Trophoblast cell (in vitro differentiated cells and primary cell): ENCODE results near the gene PIK3R1.

Experiments used
- DNase-seq, 2 donors: peaks; one replicate each; pipeline ENCODE4 v3.0.0-alpha.2; 2016
- H2AFZ ChIP-seq: 2 replicates; pipeline ENCODE4 v1.6.1; 2013; ENCODE audit warnings: low read length, moderate library complexity, mild to moderate bottlenecking; ENCODE audit not compliant: insufficient read depth, poor library complexity
- H2AK5ac ChIP-seq: 2 replicates; pipeline ENCODE4 v1.6.1; 2013; ENCODE audit warnings: mild to moderate bottlenecking, low read length
- H2BK120ac ChIP-seq: 2 replicates; pipeline ENCODE4 v1.6.1; 2013; ENCODE audit warnings: low read length, mild to moderate bottlenecking, moderate library complexity; ENCODE audit not compliant: insufficient read depth, poor library complexity
- H2BK12ac ChIP-seq: 2 replicates; pipeline ENCODE4 v1.6.1; 2013; ENCODE audit warnings: mild to moderate bottlenecking, low read length, moderate library complexity
- H2BK5ac ChIP-seq: 2 replicates; pipeline ENCODE4 v1.6.1; 2013; ENCODE audit warnings: low read length, low read depth, moderate library complexity, mild to moderate bottlenecking; ENCODE audit not compliant: poor library complexity
- H3K14ac ChIP-seq: 2 replicates; pipeline ENCODE4 v1.6.1; 2013; ENCODE audit warnings: mild to moderate bottlenecking, low read length
- H3K18ac ChIP-seq: 2 replicates; pipeline ENCODE4 v1.6.1; 2013; ENCODE audit warnings: mild to moderate bottlenecking, low read length
- H3K23ac ChIP-seq: 2 replicates; pipeline ENCODE4 v1.6.1; 2013; ENCODE audit warnings: low read length
- H3K27ac ChIP-seq: 2 replicates; pipeline ENCODE4 v1.5.1; 2013; ENCODE audit warnings: low read depth, mild to moderate bottlenecking, inconsistent platforms, low read length, moderate library complexity
- H3K27me3 ChIP-seq: 2 replicates; pipeline ENCODE4 v1.6.1; 2013; ENCODE audit warnings: inconsistent platforms, mild to moderate bottlenecking, low read length, moderate library complexity; ENCODE audit not compliant: insufficient read depth
- H3K36me3 ChIP-seq, 2 experiments: 1 replicate in 1 of 2; 2 replicates in 1 of 2; pipeline ENCODE4 v1.6.1; 2013; ENCODE audit warnings: low read length in 2 of 2, mild to moderate bottlenecking in 2 of 2, moderate library complexity in 1 of 2; ENCODE audit not compliant: insufficient read depth in 2 of 2, control insufficient read depth in 1 of 2
- H3K4ac ChIP-seq: 2 replicates; pipeline ENCODE4 v1.6.1; 2013; ENCODE audit warnings: low read depth, mild to moderate bottlenecking, low read length, moderate library complexity
- H3K4me1 ChIP-seq, 2 experiments: 1 replicate in 1 of 2; 2 replicates in 1 of 2; pipeline ENCODE4 v1.6.1; 2013; ENCODE audit warnings: low read length in 2 of 2, mild to moderate bottlenecking in 2 of 2, moderate library complexity in 1 of 2; ENCODE audit not compliant: insufficient read depth in 2 of 2, control insufficient read depth in 1 of 2
- H3K4me2 ChIP-seq: 2 replicates; pipeline ENCODE4 v1.6.1; 2013; ENCODE audit warnings: inconsistent platforms, mild to moderate bottlenecking, low read length, moderate library complexity
- H3K4me3 ChIP-seq: 2 replicates; pipeline ENCODE4 v1.5.1; 2013; ENCODE audit warnings: mild to moderate bottlenecking, low read depth, low read length, inconsistent platforms
- H3K79me1 ChIP-seq: one replicate; pipeline ENCODE4 v1.6.1; 2013; ENCODE audit warnings: low read length
- H3K79me2 ChIP-seq: 2 replicates; pipeline ENCODE4 v1.6.1; 2013; ENCODE audit warnings: low read length, mild to moderate bottlenecking; ENCODE audit not compliant: control insufficient read depth, insufficient read depth, poor library complexity
- H3K9ac ChIP-seq: 2 replicates; pipeline ENCODE4 v1.6.1; 2013; ENCODE audit warnings: mild to moderate bottlenecking, low read length
- H3K9me3 ChIP-seq: 2 replicates; pipeline ENCODE4 v1.6.1; 2013; ENCODE audit warnings: low read depth, mild to moderate bottlenecking, control low read depth, inconsistent platforms, low read length; ENCODE audit not compliant: insufficient read depth
- H4K12ac ChIP-seq: 2 replicates; pipeline ENCODE4 v1.6.1; 2013; ENCODE audit warnings: low read depth, mild to moderate bottlenecking, low read length, moderate library complexity
- H4K8ac ChIP-seq: 2 replicates; pipeline ENCODE4 v1.6.1; 2013; ENCODE audit warnings: low read depth, mild to moderate bottlenecking, low read length, moderate library complexity
- H4K91ac ChIP-seq: one replicate; pipeline ENCODE4 v1.6.1; 2013; ENCODE audit warnings: low read depth, mild to moderate bottlenecking, low read length, moderate library complexity
- WGBS: extraction: QIAGEN DNeasy Blood & Tissue Kit; methylation state at CpG from one replicate; pipeline ENCODE4 v1.1.7; 2013; ENCODE audit warnings: missing lambda C conversion rate; ENCODE audit not compliant: insufficient read length, insufficient coverage; ENCODE audit errors: extremely low coverage; 5-methylcytosine and 5-hydroxymethylcytosine counted together

The PIK3R1 gene

DNA sequence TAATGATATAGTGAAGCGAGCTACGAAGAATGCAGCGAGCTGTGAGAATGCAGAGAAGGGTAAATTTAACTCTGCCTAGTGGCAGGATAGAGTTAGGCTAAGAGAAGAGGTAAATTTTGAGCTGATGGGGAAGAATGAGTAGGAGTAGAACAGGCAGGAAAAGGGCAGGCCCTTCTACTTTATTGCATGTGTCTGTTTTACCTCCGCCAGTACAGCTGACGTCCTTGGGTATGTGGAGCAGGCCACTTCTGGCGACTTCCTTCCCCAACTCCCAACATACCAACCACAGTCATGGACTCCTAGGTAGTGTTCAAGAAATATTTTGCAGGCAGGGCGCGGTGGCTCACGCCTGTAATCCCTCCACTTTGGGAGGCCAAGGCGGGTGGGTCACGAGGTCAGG is 37.9 kb upstream of the PIK3R1 start:
- H3K9me3 ChIP-seq = peaks cover 3% of the 10 kb centered on the region
- no peak overlapping the region for H3K4ac ChIP-seq
- H3K79me2 ChIP-seq = no peaks in the 10 kb centered on the region
- H3K23ac ChIP-seq = no peak overlapping the region
- H3K4me1 ChIP-seq = peaks cover 5 to 14% of the 10 kb centered on the region in 2 experiments
- WGBS = no CpG with 5 or more reads among the region's 11 CpGs
- H3K4me3 ChIP-seq = no peak overlapping the region
- DNase-seq = peak; percentile 38 to 59
- no peaks in the 10 kb centered on the region for H3K27me3 ChIP-seq
- no peak overlapping the region for H4K12ac ChIP-seq
- peak overlapping the region; percentile 48 for H2BK120ac ChIP-seq
- no peaks in the 10 kb centered on the region for H3K36me3 ChIP-seq
- peaks cover 16% of the 10 kb centered on the region for H3K79me1 ChIP-seq
- H4K91ac ChIP-seq = no peak overlapping the region
- no peak overlapping the region for H2BK12ac ChIP-seq
- no peak overlapping the region for H2AFZ ChIP-seq
- no peak overlapping the region for H3K9ac ChIP-seq
- no peak overlapping the region for H3K4me2 ChIP-seq
- no peak overlapping the region for H3K18ac ChIP-seq
- no peak overlapping the region for H3K14ac ChIP-seq
- peak overlapping the region; percentile 74 for H3K27ac ChIP-seq
- H2AK5ac ChIP-seq = no peak overlapping the region
- peak overlapping the region; percentile 32 for H2BK5ac ChIP-seq
- H4K8ac ChIP-seq = no peak overlapping the region

- Histone ChIP-seq H3K23ac (no peak overlapping the region), H2BK120ac (no peak overlapping the region), H3K18ac (no peak overlapping the region), H3K4me1 (peaks cover 5 to 14% of the 10 kb centered on the region in 2 experiments), H2AK5ac (no peak overlapping the region), H2AFZ (no peak overlapping the region), H3K27me3 (no peaks in the 10 kb centered on the region), H3K4me3 (no peak overlapping the region), H3K79me1 (peaks cover 16% of the 10 kb centered on the region), H3K9ac (no peak overlapping the region), H3K36me3 (no peaks in the 10 kb centered on the region), H4K12ac (no peak overlapping the region), H2BK5ac (no peak overlapping the region), H3K27ac (no peak overlapping the region), H4K91ac (no peak overlapping the region), H3K79me2 (no peaks in the 10 kb centered on the region), H3K9me3 (peaks cover 3% of the 10 kb centered on the region), H2BK12ac (no peak overlapping the region), H3K14ac (no peak overlapping the region), H3K4me2 (no peak overlapping the region), H4K8ac (no peak overlapping the region), H3K4ac (no peak overlapping the region)
- DNase-seq = peak; percentile 79 to 88
- WGBS = no CpG with 5 or more reads among the region's 2 CpGs
Measured at GRCh38 chr5:68178579-68178978, 37.0 kb upstream of the PIK3R1 start.

GRCh38 chr5:68180121-68181038 is 35.2 kb upstream of the PIK3R1 start:
- peak overlapping the region; percentile 4 for H3K27ac ChIP-seq
- H3K4me1 ChIP-seq = peaks cover 5 to 14% of the 10 kb centered on the region in 2 experiments
- no peaks in the 10 kb centered on the region for H3K79me2 ChIP-seq
- H2BK12ac ChIP-seq = peak overlapping the region; percentile 30
- no peak overlapping the region for H3K9ac ChIP-seq
- no peak overlapping the region for H3K18ac ChIP-seq
- H2AK5ac ChIP-seq = no peak overlapping the region
- H3K27me3 ChIP-seq = no peaks in the 10 kb centered on the region
- no peak overlapping the region for H4K91ac ChIP-seq
- H3K14ac ChIP-seq = no peak overlapping the region
- peaks cover 16% of the 10 kb centered on the region for H3K79me1 ChIP-seq
- H3K36me3 ChIP-seq = no peaks in the 10 kb centered on the region
- H2BK5ac ChIP-seq = no peak overlapping the region
- H4K8ac ChIP-seq = no peak overlapping the region
- H3K4me2 ChIP-seq = no peak overlapping the region
- no peak overlapping the region for H3K23ac ChIP-seq
- peak; percentile 35 to 54 for DNase-seq
- no peak overlapping the region for H3K4me3 ChIP-seq
- no peak overlapping the region for H4K12ac ChIP-seq
- peaks cover 3% of the 10 kb centered on the region for H3K9me3 ChIP-seq
- no peak overlapping the region for H2BK120ac ChIP-seq
- H3K4ac ChIP-seq = no peak overlapping the region
- H2AFZ ChIP-seq = no peak overlapping the region

- no peak overlapping the region for H3K4me2 ChIP-seq
- no peak overlapping the region for H4K12ac ChIP-seq
- H3K4me1 ChIP-seq = peaks cover 5 to 14% of the 10 kb centered on the region in 2 experiments
- no peak overlapping the region for H2BK5ac ChIP-seq
- no peak overlapping the region for H2AFZ ChIP-seq
- H3K9ac ChIP-seq = no peak overlapping the region
- H2AK5ac ChIP-seq = no peak overlapping the region
- WGBS = no CpG with 5 or more reads among the region's 3 CpGs
- H4K8ac ChIP-seq = no peak overlapping the region
- DNase-seq = peak; percentile 59 to 79
- H3K79me1 ChIP-seq = peaks cover 16% of the 10 kb centered on the region
- H2BK12ac ChIP-seq = no peak overlapping the region
- H3K23ac ChIP-seq = no peak overlapping the region
- H3K9me3 ChIP-seq = peaks cover 3% of the 10 kb centered on the region
- no peak overlapping the region for H3K14ac ChIP-seq
- peak overlapping the region; percentile 4 for H3K27ac ChIP-seq
- no peak overlapping the region for H4K91ac ChIP-seq
- no peak overlapping the region for H3K4ac ChIP-seq
- H3K18ac ChIP-seq = no peak overlapping the region
- no peaks in the 10 kb centered on the region for H3K36me3 ChIP-seq
- H2BK120ac ChIP-seq = no peak overlapping the region
- H3K27me3 ChIP-seq = no peaks in the 10 kb centered on the region
- H3K79me2 ChIP-seq = no peaks in the 10 kb centered on the region
- no peak overlapping the region for H3K4me3 ChIP-seq
Measured at GRCh38 chr5:68181039-68181599, 34.4 kb upstream of the PIK3R1 start.
